A549 treated with AZD2906 at 1 μM for 4 hours (cell line): ENCODE data around the gene GPR65. TPM values are rescaled to one million over a fixed set of nuclear protein-coding genes. Genes with fewer than 3 reads are reported as not detected.

Experiments used
- total RNA-seq: library from RNA; stranded (reverse); fragments of 200-300 nt; extraction: Qiagen RNA extraction; gene quantifications from 5 replicates; pipeline ENCODE4 v1.2.3, GENCODE V29; 2022

GPR65 gene, protein sequence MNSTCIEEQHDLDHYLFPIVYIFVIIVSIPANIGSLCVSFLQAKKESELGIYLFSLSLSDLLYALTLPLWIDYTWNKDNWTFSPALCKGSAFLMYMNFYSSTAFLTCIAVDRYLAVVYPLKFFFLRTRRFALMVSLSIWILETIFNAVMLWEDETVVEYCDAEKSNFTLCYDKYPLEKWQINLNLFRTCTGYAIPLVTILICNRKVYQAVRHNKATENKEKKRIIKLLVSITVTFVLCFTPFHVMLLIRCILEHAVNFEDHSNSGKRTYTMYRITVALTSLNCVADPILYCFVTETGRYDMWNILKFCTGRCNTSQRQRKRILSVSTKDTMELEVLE
- not detected in 5 replicates for total RNA-seq

GRCh38 chr14:88005050-88005481, at the start of gene GPR65:
Gene GPR65 (plus strand): TSS chr14:88005135. CDS start chr14:88010848, 5,713 bp downstream.

GRCh38 chr14:87992718-87993628, 12.0 kb upstream of the GPR65 start, which contains the start of gene GALC:
Gene GALC (minus strand): TSS chr14:87993182. CDS start chr14:87993164, 18 bp downstream.

Other genes with a start within 250 kb of the GPR65 start
- gene GALC, start 12.0 kb upstream of the GPR65 start, total RNA-seq, result 9.8 to 12.6 TPM (median 11.9 TPM) in 5 replicates